Tibial nerve (tissue), 4 donors: ENCODE data around the gene SWAP70.

Experiments used
- CTCF ChIP-seq, 5 experiments: fragments of 200-600 bp in 3 of 5; fragments of 450-650 bp in 2 of 5; sonication (generic) in 3 of 5; IDR thresholded peaks; one replicate each; pipeline ENCODE4 v1.5.1; 2016 to 2019; ENCODE audit warnings: antibody characterized with exemption in 5 of 5, mild to moderate bottlenecking in 3 of 5, moderate library complexity in 2 of 5
- EP300 ChIP-seq, 2 donors: sonication (generic); formaldehyde crosslinking; IDR thresholded peaks; one replicate each; pipeline ENCODE4 v1.6.1; 2017; ENCODE audit warnings: antibody characterized with exemption in 2 of 2, mild to moderate bottlenecking in 1 of 2
- POLR2A ChIP-seq, 2 donors: fragments of 450-650 bp; IDR thresholded peaks; one replicate each; pipeline ENCODE4 v1.6.1; 2017; ENCODE audit warnings: antibody characterized with exemption in 2 of 2, mild to moderate bottlenecking in 2 of 2, moderate library complexity in 2 of 2

GRCh38 chr11:9756461-9756860, 92.6 kb downstream of the SWAP70 start:
- TF ChIP-seq POLR2A (IDR thresholded peaks at IDR 0.05) (no peak), CTCF (IDR thresholded peaks at IDR 0.05) (no peak), EP300 (IDR thresholded peaks at IDR 0.05) (no peak)
